ENCODE measurements around the gene SGF29.
"Not testable (repeated sequence)": the region's sequence is repeated elsewhere in the genome, so short reads cannot be mapped to it uniquely, and the experiment has no call there.

DNA sequence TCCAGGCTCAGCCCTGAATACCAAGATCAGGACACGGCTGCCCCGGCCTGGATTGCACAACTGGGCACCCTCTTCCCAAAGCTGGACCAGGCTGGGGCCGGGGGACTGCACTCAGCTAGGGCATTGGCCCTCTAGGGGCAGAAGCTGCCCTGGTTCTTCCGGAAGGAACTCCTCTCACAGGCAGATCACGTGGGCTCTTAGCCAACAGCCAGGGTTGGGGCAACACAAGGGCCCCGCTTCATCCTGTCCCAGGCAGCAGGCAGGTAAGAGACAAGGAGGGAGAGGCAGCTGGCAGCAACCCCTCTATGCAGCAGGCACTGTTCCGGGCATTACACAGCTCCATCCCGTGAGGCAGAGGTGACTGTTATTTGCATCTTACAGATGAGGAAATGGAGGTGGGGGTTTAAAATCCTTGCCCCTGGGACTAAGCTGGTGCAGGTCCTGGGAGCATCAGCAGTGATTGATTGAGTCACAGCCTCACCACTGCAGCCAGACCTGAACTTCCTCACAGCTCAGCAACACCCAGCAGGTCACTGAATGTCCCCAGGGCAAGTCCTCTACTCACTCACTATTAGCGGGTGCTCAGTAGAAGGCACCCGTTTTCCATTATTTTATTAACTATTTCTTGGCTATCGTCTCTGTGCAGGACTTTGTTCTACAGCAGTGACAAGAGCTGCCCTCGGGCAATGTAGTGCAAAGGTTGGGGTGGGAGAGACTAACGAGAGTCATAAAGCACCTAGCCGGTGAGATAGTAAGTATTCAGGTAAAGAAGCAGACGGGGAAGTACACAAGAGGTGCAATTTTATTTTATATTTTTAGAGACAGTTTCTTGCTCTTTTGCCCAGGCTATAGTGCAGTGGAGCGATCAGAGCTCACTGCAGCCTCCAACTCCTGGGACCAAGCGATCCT, 45.9 kb downstream of the SGF29 start:
- TF ChIP-seq, protein P1, sequence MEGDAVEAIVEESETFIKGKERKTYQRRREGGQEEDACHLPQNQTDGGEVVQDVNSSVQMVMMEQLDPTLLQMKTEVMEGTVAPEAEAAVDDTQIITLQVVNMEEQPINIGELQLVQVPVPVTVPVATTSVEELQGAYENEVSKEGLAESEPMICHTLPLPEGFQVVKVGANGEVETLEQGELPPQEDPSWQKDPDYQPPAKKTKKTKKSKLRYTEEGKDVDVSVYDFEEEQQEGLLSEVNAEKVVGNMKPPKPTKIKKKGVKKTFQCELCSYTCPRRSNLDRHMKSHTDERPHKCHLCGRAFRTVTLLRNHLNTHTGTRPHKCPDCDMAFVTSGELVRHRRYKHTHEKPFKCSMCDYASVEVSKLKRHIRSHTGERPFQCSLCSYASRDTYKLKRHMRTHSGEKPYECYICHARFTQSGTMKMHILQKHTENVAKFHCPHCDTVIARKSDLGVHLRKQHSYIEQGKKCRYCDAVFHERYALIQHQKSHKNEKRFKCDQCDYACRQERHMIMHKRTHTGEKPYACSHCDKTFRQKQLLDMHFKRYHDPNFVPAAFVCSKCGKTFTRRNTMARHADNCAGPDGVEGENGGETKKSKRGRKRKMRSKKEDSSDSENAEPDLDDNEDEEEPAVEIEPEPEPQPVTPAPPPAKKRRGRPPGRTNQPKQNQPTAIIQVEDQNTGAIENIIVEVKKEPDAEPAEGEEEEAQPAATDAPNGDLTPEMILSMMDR (IDR thresholded peaks at IDR 0.05; ENCODE audit: insufficient read depth, low read length) = not testable (repeated sequence)
- TF ChIP-seq GABPA (IDR thresholded peaks at IDR 0.05; ENCODE audit: low read depth); POLR2AphosphoS5 (IDR thresholded peaks at IDR 0.05; ENCODE audit: low read depth); SPI1 (IDR thresholded peaks at IDR 0.05; ENCODE audit: borderline replicate concordance, low read depth): not testable (repeated sequence)
- TF ChIP-seq, protein P2, sequence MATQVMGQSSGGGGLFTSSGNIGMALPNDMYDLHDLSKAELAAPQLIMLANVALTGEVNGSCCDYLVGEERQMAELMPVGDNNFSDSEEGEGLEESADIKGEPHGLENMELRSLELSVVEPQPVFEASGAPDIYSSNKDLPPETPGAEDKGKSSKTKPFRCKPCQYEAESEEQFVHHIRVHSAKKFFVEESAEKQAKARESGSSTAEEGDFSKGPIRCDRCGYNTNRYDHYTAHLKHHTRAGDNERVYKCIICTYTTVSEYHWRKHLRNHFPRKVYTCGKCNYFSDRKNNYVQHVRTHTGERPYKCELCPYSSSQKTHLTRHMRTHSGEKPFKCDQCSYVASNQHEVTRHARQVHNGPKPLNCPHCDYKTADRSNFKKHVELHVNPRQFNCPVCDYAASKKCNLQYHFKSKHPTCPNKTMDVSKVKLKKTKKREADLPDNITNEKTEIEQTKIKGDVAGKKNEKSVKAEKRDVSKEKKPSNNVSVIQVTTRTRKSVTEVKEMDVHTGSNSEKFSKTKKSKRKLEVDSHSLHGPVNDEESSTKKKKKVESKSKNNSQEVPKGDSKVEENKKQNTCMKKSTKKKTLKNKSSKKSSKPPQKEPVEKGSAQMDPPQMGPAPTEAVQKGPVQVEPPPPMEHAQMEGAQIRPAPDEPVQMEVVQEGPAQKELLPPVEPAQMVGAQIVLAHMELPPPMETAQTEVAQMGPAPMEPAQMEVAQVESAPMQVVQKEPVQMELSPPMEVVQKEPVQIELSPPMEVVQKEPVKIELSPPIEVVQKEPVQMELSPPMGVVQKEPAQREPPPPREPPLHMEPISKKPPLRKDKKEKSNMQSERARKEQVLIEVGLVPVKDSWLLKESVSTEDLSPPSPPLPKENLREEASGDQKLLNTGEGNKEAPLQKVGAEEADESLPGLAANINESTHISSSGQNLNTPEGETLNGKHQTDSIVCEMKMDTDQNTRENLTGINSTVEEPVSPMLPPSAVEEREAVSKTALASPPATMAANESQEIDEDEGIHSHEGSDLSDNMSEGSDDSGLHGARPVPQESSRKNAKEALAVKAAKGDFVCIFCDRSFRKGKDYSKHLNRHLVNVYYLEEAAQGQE (IDR thresholded peaks at IDR 0.05; ENCODE audit: insufficient replicate concordance, low read depth) = not testable (repeated sequence)

Measured in HL-60 (cell line).